KBM-7 (cell line): Measurements from ENCODE around the gene VSX2.

ENCODE experiments used
- DNase-seq: peaks from one replicate; pipeline ENCODE4 v3.0.0-alpha.2; 2015
- in situ Hi-C: fragments of 300-500 bp; cut with MboI; formaldehyde crosslinking; loops from 2 replicates; pipeline ENCODE4 v1.14.3; 2020; ENCODE audit warnings: low sequenced_read_pairs, low pct_unique_long_range_greater_than_20kb, mixed read lengths

The VSX2 gene

GRCh38 chr14:74219277-74220205 is 19.7 kb upstream of the VSX2 start:
- DNase-seq, result no peak
- in situ Hi-C loops, result no loop called here

- DNase-seq, result no peak
- in situ Hi-C loops, result no loop called here
These were observed 18.3 kb upstream of the VSX2 start for GRCh38 chr14:74220991-74221390.

GRCh38 chr14:74221741-74222140 is 17.5 kb upstream of the VSX2 start:
- DNase-seq, result no peak
- in situ Hi-C loops, result no loop called here

GRCh38 chr14:74223016-74223415 is 16.2 kb upstream of the VSX2 start:
- in situ Hi-C loops, result no loop called here
- no peak for DNase-seq

- in situ Hi-C loops, result no loop called here
These were observed 7.5 kb upstream of the VSX2 start for GRCh38 chr14:74231784-74232183.

GRCh38 chr14:74235017-74235416 is 4.2 kb upstream of the VSX2 start:
- no peak for DNase-seq
- in situ Hi-C loops, result no loop called here

More at GRCh38 chr14:74231784-74232183, 7.5 kb upstream of the VSX2 start:
- DNase-seq, result no peak

GRCh38 chr14:74237441-74237840 is 1.8 kb upstream of the VSX2 start:
- in situ Hi-C loops, result no loop called here
- no peak for DNase-seq

GRCh38 chr14:74239848-74240793 is 872 bp downstream of the VSX2 start:
- DNase-seq, result no peak
- in situ Hi-C loops, result no loop called here

GRCh38 chr14:74240794-74241651 is 1.8 kb downstream of the VSX2 start:
- in situ Hi-C loops, result no loop called here
- peak; percentile 28 for DNase-seq

- no peak for DNase-seq
- in situ Hi-C loops, result no loop called here
These were observed 2.4 kb downstream of the VSX2 start for GRCh38 chr14:74241652-74242017.

- DNase-seq, result no peak
- in situ Hi-C loops, result no loop called here
These were observed 3.0 kb downstream of the VSX2 start for GRCh38 chr14:74242021-74242779.

- DNase-seq, result no peak
- in situ Hi-C loops, result no loop called here
These were observed 3.5 kb downstream of the VSX2 start for GRCh38 chr14:74242780-74243042.

- no peak for DNase-seq
- in situ Hi-C loops, result no loop called here
These were observed 3.8 kb downstream of the VSX2 start for GRCh38 chr14:74243051-74243450.

GRCh38 chr14:74244115-74244514 is 4.9 kb downstream of the VSX2 start:
- in situ Hi-C loops, result no loop called here
- no peak for DNase-seq

GRCh38 chr14:74245292-74245691 is 6.0 kb downstream of the VSX2 start:
- in situ Hi-C loops, result no loop called here
- DNase-seq, result no peak

- in situ Hi-C loops, result no loop called here
- DNase-seq, result no peak
These were observed 7.3 kb downstream of the VSX2 start for GRCh38 chr14:74246542-74246941.

- in situ Hi-C loops, result no loop called here
- no peak for DNase-seq
These were observed 8.8 kb downstream of the VSX2 start for GRCh38 chr14:74248017-74248416.

GRCh38 chr14:74249433-74250375 is 10.5 kb downstream of the VSX2 start:
- DNase-seq, result no peak
- in situ Hi-C loops, result no loop called here
